HG02943 (cell line): ENCODE data around the gene TPPP3.
"Not testable (repeated sequence)": the region's sequence is repeated elsewhere in the genome, so short reads cannot be mapped to it uniquely, and the experiment has no call there.

Experiments used
- ATAC-seq: cut with Tn5 transposase; IDR thresholded peaks from one replicate; pipeline ENCODE4 v1.9.1; 2021; ENCODE audit warnings: mild to moderate bottlenecking, low read depth, moderate library complexity; ENCODE audit not compliant: unreplicated experiment

The TPPP3 gene

GRCh38 chr16:67426950-67427349 lies 33.7 kb upstream of the TPPP3 start:
- ATAC-seq = no peak

- no peak for ATAC-seq
These were observed 32.7 kb upstream of the TPPP3 start for GRCh38 chr16:67426022-67426421.

GRCh38 chr16:67425580-67425979 lies 32.3 kb upstream of the TPPP3 start:
- no peak for ATAC-seq

GRCh38 chr16:67425061-67425460 lies 31.8 kb upstream of the TPPP3 start:
- ATAC-seq = no peak

DNA sequence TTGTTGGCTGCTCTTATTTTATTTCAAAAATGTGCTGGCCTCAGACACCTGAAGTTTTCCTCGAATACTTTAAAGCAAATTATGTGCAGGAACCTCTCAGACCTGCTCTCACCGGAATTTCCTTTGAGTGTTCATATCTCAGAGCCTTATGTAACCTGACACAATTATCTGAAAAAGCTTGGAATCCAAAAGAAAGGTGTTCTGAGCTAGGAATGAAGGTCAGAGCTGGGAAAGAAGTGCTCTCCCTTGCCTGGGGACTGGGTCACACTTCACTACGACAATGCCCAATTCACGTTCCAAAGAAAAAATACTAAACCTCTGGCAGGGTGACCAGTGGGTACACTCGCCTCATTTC lies 30.9 kb upstream of the TPPP3 start:
- ATAC-seq = no peak

DNA sequence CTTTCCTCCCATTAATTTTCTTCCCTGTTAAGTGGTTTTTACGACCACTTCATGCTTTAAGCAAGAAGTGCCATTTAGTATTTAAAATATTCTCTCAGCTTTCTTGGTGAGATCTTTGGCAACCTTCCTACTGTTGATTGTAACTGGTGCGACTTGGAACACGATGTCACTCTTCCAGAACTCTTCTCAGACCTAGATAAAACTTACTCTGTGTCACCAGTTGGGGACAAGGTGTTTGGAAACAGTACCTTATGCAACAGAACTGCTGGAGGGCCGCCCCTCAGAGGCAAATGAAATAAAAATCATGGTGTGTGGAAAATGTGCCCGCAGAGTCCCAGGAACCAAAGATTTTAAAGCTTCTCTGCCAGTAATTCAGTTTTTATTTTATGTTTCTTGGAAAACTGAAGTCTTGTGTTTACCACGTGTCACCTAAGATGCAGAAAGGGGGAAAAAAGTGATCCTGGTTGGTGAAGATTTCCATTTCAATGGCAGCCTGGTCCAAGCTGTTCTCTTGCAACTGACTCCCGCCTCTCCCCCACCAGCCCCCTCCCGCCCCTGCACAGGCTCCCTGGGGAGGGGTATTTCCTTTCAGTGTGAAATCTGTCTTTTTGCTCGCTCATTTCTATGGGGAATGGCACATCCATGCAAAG lies 30.4 kb upstream of the TPPP3 start:
- no peak for ATAC-seq

DNA sequence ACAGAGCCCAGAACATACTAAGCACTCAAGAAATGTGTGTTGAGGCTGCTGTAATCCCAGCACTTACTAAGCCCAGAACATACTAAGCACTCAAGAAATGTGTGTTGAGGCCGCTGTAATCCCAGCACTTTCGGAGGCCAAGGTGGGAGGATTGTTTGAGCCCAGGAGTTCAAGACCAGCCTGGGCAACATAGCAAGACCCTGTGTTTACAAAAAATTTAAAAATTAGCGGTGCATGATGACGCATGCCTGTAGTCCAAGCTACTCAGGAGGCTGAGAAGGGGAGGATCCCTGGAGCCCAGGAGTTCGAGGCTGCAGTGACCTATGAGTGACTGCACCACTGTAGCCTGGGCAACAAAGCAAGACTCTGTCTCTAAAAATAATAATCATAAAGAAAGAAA lies 29.7 kb upstream of the TPPP3 start:
- no peak for ATAC-seq

- ATAC-seq = no peak
These were observed 27.7 kb upstream of the TPPP3 start for GRCh38 chr16:67421030-67421429.

GRCh38 chr16:67419931-67420330 lies 26.6 kb upstream of the TPPP3 start:
- no peak for ATAC-seq

DNA sequence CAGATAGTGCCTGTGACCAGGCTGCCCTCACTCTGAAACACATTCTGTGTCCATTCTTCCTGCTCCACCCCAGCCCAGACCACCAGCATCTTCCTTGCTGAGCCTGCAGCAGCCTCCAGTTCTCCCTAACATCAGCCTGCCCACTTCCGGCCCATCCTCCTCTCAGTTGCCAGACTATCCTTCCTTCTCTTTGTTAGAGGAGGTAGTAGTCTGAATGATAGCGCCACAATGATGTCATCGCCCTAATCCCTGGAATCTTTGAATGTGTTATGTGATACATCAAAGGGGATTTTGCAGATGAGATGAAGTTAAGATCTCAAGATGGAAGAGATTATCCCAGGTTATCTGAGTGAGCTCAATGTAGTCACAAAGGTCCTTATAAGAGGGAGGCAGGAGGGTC lies 26.2 kb upstream of the TPPP3 start:
- no peak for ATAC-seq

GRCh38 chr16:67417333-67418061 lies 24.2 kb upstream of the TPPP3 start:
- ATAC-seq = no peak

DNA sequence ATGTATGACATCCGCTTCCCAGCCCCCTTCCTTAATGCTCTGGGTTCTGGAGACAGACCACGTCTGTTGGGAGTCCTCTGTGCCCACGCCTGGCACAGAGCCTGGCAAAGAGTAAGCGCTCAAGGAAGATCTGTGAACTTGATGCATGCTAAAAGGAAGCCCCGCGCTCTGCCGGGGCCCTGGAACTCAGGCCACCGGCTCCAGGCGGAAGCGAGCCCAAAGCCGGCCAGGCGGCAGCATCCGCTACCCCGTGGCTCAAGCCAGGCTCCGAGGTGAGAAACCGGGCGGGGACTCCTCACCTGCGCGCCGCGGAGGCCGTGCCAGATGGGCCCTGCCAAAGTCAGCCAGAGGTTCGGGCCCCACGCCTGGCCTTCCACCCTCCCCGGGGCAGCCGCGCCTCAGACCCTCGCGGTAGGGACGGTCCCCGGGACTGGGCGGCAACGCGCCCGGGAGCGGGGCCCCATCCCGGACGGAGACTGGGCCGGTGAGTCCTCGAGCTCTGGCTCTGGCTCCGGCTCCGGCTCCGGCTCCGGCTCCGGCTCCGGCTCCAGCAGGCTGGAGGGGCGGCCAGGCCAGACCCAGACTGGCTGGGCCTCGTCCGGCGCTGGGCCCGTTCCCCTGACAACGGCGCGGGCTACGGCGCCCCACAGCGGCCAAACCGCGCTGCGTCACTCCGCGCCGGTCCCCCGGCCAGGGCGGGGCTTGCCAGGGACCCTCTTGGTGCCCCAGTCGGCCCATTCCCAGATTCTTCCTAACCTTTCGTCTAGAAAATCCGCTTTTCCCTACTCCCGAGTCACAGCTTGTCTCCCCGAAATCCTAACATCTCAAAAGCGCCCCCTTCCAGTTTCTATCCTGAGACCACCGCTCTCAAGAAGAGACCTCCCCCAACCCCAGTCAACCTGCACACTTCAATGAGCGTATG lies 22.8 kb upstream of the TPPP3 start, which contains the start of gene ZDHHC1:
ZDHHC1 (minus strand) TSS at position 606 of the 922 bp plus-strand sequence. CDS start 8,702 bp downstream, outside the sequence.
- ATAC-seq = no peak

- not testable (repeated sequence) for ATAC-seq
These were observed 22.1 kb upstream of the TPPP3 start for GRCh38 chr16:67415421-67415820.

GRCh38 chr16:67413978-67414911 lies 20.9 kb upstream of the TPPP3 start:
- ATAC-seq = no peak

DNA sequence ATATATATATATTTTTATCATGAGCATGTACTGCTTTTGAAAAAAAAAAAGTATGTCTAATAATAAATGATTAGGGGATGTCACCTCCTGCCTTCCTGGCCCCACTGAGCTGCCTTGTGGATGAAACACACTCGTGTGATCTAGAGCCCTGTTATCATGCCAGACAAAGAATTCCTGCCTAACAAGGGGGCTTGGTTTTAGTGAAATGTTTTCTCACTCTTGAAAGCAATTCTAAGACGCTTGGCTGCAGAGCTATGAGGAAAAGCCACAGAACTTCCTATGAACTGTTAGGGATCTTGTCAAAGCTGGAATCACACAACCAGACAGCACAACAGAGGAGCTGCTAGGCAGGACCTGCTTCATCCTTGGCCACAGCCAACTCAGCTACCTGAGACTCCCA lies 19.0 kb upstream of the TPPP3 start:
- ATAC-seq = no peak

DNA sequence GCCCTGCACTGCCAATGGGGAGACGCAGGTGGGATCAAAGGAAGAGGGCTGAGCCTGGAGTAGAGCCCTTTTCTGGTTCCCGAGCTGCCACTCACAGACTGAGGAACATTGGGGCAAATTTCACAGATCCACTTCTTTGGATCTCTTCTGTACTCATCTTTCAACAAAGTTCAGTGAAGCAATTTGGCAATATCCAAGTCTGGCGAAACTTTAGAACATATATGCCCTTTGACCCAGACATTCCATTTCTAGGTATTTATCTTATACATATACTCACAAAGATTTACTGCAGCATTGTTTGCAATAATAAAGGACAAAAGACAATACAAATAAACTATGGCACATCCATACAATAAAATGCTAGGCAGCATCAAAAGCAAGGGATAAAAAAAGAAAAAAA lies 18.0 kb upstream of the TPPP3 start:
- ATAC-seq = no peak

- ATAC-seq = no peak
These were observed 16.3 kb upstream of the TPPP3 start for GRCh38 chr16:67409631-67410030.

- ATAC-seq = no peak
These were observed 14.6 kb upstream of the TPPP3 start for GRCh38 chr16:67407788-67408452.

GRCh38 chr16:67407176-67407787 lies 14.0 kb upstream of the TPPP3 start:
- ATAC-seq = no peak
